HEK293 (cell line): ENCODE data around the gene DROSHA.

ENCODE experiments used
- CTCF ChIA-PET: fragments of 350-600 bp; formaldehyde crosslinking; extraction: SDS; loops from one replicate; lab custom pipeline; 2021; ENCODE audit warnings: antibody characterized with exemption; lab: Yijun Ruan, JAX
- POLR2A ChIA-PET: fragments of 300-600 bp; formaldehyde crosslinking; extraction: SDS; loops from one replicate; lab custom pipeline; 2020; ENCODE audit warnings: antibody characterized with exemption, inconsistent platforms; lab: Yijun Ruan, JAX
- H3K27ac ChIP-seq: fragments of 200-500 bp; sonication (Bioruptor generic); 2 replicates; pipeline ENCODE4 v1.5.1; 2014; ENCODE audit warnings: low read depth, low read length, control low read depth, inconsistent platforms; ENCODE audit errors: extremely low read depth
- H3K36me3 ChIP-seq, 2 experiments: fragments of 200-500 bp in 1 of 2; sonication (Bioruptor generic) in 1 of 2; 1 replicate in 1 of 2; 2 replicates in 1 of 2; pipeline ENCODE4 v1.5.1; 2014 to 2017; ENCODE audit warnings: inconsistent platforms in 2 of 2, low read length in 2 of 2; ENCODE audit not compliant: control insufficient read depth in 2 of 2, insufficient read depth in 1 of 2
- H3K4me1 ChIP-seq: fragments of 200-500 bp; sonication (Bioruptor generic); 2 replicates; pipeline ENCODE4 v1.5.1; 2014; ENCODE audit warnings: mild to moderate bottlenecking, low read length, inconsistent platforms; ENCODE audit not compliant: control insufficient read depth, insufficient read depth
- H3K4me3 ChIP-seq: 2 replicates; pipeline ENCODE4 v1.5.1; 2011; ENCODE audit warnings: low read depth, mild to moderate bottlenecking, control low read depth, low read length, moderate library complexity
- H3K9me3 ChIP-seq: fragments of 200-500 bp; sonication (Bioruptor generic); 2 replicates; pipeline ENCODE4 v1.5.1; 2014; ENCODE audit warnings: low read depth, low read length, inconsistent platforms; ENCODE audit not compliant: control insufficient read depth, insufficient read depth
- GLI4 ChIP-seq: fragments of 450-650 bp; formaldehyde crosslinking; IDR thresholded peaks from 2 replicates; pipeline ENCODE4 v1.5.1; 2016; ENCODE audit warnings: missing biosample characterization, missing genetic modification characterization
- HOXC10 ChIP-seq: sonication (generic); formaldehyde crosslinking; IDR thresholded peaks from 2 replicates; pipeline ENCODE4 v1.8.1; 2023; ENCODE audit warnings: mild to moderate bottlenecking, missing genetic modification reagents
- KLF9 ChIP-seq: fragments of 450-650 bp; formaldehyde crosslinking; IDR thresholded peaks from 2 replicates; pipeline ENCODE4 v1.5.1; 2016; ENCODE audit warnings: missing biosample characterization, missing genetic modification characterization, low read depth
- MZF1 ChIP-seq: fragments of 450-650 bp; formaldehyde crosslinking; IDR thresholded peaks from 2 replicates; pipeline ENCODE4 v1.5.1; 2017; ENCODE audit warnings: missing biosample characterization, missing genetic modification characterization, borderline replicate concordance
- SP7 ChIP-seq: fragments of 450-650 bp; formaldehyde crosslinking; IDR thresholded peaks from 2 replicates; pipeline ENCODE4 v1.5.1; 2016; ENCODE audit warnings: missing biosample characterization, missing genetic modification characterization
- ZFHX2 ChIP-seq: fragments of 450-650 bp; formaldehyde crosslinking; conservative IDR thresholded peaks from 2 replicates; pipeline ENCODE4 v1.5.1; 2016; ENCODE audit warnings: missing biosample characterization, missing genetic modification characterization
- ZNF148 ChIP-seq: fragments of 450-650 bp; formaldehyde crosslinking; IDR thresholded peaks from 2 replicates; pipeline ENCODE4 v1.5.0; 2017; ENCODE audit warnings: missing biosample characterization, missing genetic modification characterization, borderline replicate concordance
- ZNF223 ChIP-seq: fragments of 450-650 bp; formaldehyde crosslinking; IDR thresholded peaks from 2 replicates; pipeline ENCODE4 v1.5.1; 2016; ENCODE audit warnings: missing biosample characterization, missing genetic modification characterization
- ZNF23 ChIP-seq: fragments of 450-650 bp; formaldehyde crosslinking; IDR thresholded peaks from 2 replicates; pipeline ENCODE4 v1.5.1; 2016; ENCODE audit warnings: missing biosample characterization, missing genetic modification characterization, borderline replicate concordance
- ZNF629 ChIP-seq: fragments of 450-650 bp; formaldehyde crosslinking; IDR thresholded peaks from 2 replicates; pipeline ENCODE4 v1.5.1; 2017; ENCODE audit warnings: missing biosample characterization, missing genetic modification characterization
- ZNF660 ChIP-seq: fragments of 450-650 bp; IDR thresholded peaks from 2 replicates; pipeline ENCODE4 v1.5.1; 2018; ENCODE audit warnings: missing biosample characterization, mild to moderate bottlenecking, missing genetic modification characterization
- ZNF768 ChIP-seq: fragments of 450-650 bp; formaldehyde crosslinking; IDR thresholded peaks from 2 replicates; pipeline ENCODE4 v1.5.1; 2018; ENCODE audit warnings: missing biosample characterization, mild to moderate bottlenecking, missing genetic modification characterization
- ZNF792 ChIP-seq: fragments of 450-650 bp; formaldehyde crosslinking; IDR thresholded peaks from 2 replicates; pipeline ENCODE4 v1.5.1; 2016; ENCODE audit warnings: missing biosample characterization, missing genetic modification characterization
- ZNF843 ChIP-seq: fragments of 450-650 bp; formaldehyde crosslinking; IDR thresholded peaks from 2 replicates; pipeline ENCODE4 v1.5.1; 2016; ENCODE audit warnings: missing biosample characterization, missing genetic modification characterization
- TF ChIP-seq, protein P1 (sequence below): fragments of 450-650 bp; formaldehyde crosslinking; IDR thresholded peaks from 2 replicates; pipeline ENCODE4 v1.5.1; 2016; ENCODE audit warnings: missing biosample characterization, missing genetic modification characterization
- TF ChIP-seq, protein P2 (sequence below): fragments of 450-650 bp; formaldehyde crosslinking; IDR thresholded peaks from 2 replicates; pipeline ENCODE4 v1.5.1; 2016; ENCODE audit warnings: missing biosample characterization, missing genetic modification characterization

DROSHA gene

GRCh38 chr5:31393126-31393525, 138.8 kb downstream of the DROSHA start:
- ChIA-PET POLR2A (no interaction called here), CTCF (no interaction called here)
- H3K36me3 ChIP-seq = no peaks in the 10 kb centered on the region
- no peak for TF ChIP-seq ZNF629 (tag by site-specific recombination)
- TF ChIP-seq, protein P1, sequence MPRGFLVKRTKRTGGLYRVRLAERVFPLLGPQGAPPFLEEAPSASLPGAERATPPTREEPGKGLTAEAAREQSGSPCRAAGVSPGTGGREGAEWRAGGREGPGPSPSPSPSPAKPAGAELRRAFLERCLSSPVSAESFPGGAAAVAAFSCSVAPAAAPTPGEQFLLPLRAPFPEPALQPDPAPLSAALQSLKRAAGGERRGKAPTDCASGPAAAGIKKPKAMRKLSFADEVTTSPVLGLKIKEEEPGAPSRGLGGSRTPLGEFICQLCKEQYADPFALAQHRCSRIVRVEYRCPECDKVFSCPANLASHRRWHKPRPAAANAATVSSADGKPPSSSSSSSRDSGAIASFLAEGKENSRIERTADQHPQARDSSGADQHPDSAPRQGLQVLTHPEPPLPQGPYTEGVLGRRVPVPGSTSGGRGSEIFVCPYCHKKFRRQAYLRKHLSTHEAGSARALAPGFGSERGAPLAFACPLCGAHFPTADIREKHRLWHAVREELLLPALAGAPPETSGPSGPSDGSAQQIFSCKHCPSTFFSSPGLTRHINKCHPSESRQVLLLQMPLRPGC = no peak
- no peak for TF ChIP-seq ZNF843 (tag by site-specific recombination)
- no peak for TF ChIP-seq HOXC10 (CRISPR knock-in tag)
- no peak for TF ChIP-seq ZNF223 (tag by site-specific recombination)
- TF ChIP-seq ZNF768 = no peak
- no peak for TF ChIP-seq ZNF23 (tag by site-specific recombination)
- TF ChIP-seq SP7 (tag by site-specific recombination) = no peak
- TF ChIP-seq, protein P2, sequence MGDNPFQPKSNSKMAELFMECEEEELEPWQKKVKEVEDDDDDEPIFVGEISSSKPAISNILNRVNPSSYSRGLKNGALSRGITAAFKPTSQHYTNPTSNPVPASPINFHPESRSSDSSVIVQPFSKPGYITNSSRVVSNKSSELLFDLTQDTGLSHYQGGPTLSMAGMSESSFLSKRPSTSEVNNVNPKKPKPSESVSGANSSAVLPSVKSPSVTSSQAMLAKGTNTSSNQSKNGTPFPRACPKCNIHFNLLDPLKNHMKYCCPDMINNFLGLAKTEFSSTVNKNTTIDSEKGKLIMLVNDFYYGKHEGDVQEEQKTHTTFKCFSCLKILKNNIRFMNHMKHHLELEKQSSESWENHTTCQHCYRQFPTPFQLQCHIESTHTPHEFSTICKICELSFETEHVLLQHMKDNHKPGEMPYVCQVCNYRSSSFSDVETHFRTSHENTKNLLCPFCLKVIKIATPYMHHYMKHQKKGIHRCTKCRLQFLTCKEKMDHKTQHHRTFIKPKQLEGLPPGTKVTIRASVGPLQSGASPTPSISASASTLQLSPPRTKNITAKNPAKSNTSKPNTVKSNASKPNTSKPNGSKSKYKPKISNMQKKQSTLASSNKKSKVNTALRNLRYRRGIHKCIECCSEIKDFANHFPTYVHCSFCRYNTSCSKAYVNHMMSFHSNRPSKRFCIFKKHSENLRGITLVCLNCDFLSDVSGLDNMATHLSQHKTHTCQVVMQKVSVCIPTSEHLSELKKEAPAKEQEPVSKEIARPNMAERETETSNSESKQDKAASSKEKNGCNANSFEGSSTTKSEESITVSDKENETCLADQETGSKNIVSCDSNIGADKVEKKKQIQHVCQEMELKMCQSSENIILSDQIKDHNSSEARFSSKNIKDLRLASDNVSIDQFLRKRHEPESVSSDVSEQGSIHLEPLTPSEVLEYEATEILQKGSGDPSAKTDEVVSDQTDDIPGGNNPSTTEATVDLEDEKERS (tag by site-specific recombination) = no peak
- TF ChIP-seq MZF1 = no peak
- TF ChIP-seq ZFHX2 (tag by site-specific recombination) = no peak
- no peak for TF ChIP-seq ZNF660 (tag by site-specific recombination)
- no peak overlapping the region for H3K27ac ChIP-seq
- H3K4me1 ChIP-seq = no peaks in the 10 kb centered on the region
- no peaks in the 10 kb centered on the region for H3K9me3 ChIP-seq
- no peak overlapping the region for H3K4me3 ChIP-seq

GRCh38 chr5:31392061-31392460, 139.8 kb downstream of the DROSHA start:
- no peak overlapping the region for H3K27ac ChIP-seq
- H3K9me3 ChIP-seq = no peaks in the 10 kb centered on the region
- H3K4me3 ChIP-seq = no peak overlapping the region
- ChIA-PET POLR2A (no interaction called here), CTCF (no interaction called here)
- no peaks in the 10 kb centered on the region for H3K4me1 ChIP-seq
- no peaks in the 10 kb centered on the region for H3K36me3 ChIP-seq
- no peak for TF ChIP-seq GLI4 (tag by site-specific recombination)
- TF ChIP-seq ZNF792 (tag by site-specific recombination) = no peak
- TF ChIP-seq ZNF148 (tag by site-specific recombination) = no peak

DNA sequence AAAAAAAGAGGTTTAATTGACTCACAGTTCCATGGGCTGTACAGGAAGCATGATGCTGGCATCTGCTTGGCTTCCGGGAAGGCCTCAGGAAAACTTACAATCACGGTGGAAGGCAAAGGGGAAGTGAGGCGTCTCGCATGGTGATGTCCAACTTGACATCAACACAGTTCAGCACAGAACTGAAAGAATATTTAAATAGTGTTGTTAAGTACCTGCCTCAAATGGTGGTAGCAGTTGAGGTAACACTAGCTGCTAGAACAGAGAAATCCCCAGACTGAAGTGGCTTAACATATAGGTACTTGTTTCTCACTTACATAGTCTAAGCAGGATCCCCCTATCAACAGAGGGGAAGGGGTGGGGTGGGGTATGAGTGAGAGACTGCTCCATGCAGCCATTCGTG, 141.6 kb downstream of the DROSHA start:
- no peak for TF ChIP-seq KLF9 (tag by site-specific recombination)
- TF ChIP-seq, all 188 proteins: peak for 0
- Histone ChIP-seq H3K27ac (no peak overlapping the region), H3K4me1 (no peaks in the 10 kb centered on the region), H3K36me3 (no peaks in the 10 kb centered on the region), H3K9me3 (no peaks in the 10 kb centered on the region), H3K4me3 (no peak overlapping the region)
- ChIA-PET POLR2A (no interaction called here), CTCF (no interaction called here)
